Measurements from ENCODE around the gene CMIP.

DNA sequence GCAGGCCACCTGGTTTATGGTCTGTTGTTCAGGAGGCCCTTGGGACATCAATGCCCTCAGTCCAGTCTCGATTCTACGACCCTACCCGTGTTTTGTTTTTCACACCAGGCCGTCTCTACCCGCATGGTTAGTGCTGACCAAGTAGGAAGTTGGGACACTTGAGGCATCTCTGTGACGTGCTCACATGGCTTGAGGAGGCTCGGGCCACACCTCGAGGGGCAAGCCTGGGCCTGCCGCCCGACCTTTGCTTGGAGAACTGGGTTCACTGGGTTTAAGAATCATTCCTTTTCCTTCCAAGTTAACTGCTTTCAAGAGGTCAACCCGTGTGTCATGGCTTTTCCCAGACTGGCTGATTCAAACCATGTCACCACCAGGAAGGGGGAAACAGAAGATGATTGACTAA, 86.8 kb downstream of the CMIP start:
- TF ChIP-seq, protein P1, sequence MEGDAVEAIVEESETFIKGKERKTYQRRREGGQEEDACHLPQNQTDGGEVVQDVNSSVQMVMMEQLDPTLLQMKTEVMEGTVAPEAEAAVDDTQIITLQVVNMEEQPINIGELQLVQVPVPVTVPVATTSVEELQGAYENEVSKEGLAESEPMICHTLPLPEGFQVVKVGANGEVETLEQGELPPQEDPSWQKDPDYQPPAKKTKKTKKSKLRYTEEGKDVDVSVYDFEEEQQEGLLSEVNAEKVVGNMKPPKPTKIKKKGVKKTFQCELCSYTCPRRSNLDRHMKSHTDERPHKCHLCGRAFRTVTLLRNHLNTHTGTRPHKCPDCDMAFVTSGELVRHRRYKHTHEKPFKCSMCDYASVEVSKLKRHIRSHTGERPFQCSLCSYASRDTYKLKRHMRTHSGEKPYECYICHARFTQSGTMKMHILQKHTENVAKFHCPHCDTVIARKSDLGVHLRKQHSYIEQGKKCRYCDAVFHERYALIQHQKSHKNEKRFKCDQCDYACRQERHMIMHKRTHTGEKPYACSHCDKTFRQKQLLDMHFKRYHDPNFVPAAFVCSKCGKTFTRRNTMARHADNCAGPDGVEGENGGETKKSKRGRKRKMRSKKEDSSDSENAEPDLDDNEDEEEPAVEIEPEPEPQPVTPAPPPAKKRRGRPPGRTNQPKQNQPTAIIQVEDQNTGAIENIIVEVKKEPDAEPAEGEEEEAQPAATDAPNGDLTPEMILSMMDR (IDR thresholded peaks at IDR 0.05): no peak
- TF ChIP-seq POLR2A (IDR thresholded peaks at IDR 0.05): no peak
